HG02981 (cell line): Measurements from ENCODE around the gene ANKRD24.
"Not testable (repeated sequence)": the region's sequence is repeated elsewhere in the genome, so short reads cannot be mapped to it uniquely, and the experiment has no call there.

ENCODE experiments used
- ATAC-seq: cut with Tn5 transposase; IDR thresholded peaks from one replicate; pipeline ENCODE4 v1.9.1; 2021; ENCODE audit warnings: mild to moderate bottlenecking, moderate library complexity; ENCODE audit not compliant: unreplicated experiment

The ANKRD24 gene

DNA sequence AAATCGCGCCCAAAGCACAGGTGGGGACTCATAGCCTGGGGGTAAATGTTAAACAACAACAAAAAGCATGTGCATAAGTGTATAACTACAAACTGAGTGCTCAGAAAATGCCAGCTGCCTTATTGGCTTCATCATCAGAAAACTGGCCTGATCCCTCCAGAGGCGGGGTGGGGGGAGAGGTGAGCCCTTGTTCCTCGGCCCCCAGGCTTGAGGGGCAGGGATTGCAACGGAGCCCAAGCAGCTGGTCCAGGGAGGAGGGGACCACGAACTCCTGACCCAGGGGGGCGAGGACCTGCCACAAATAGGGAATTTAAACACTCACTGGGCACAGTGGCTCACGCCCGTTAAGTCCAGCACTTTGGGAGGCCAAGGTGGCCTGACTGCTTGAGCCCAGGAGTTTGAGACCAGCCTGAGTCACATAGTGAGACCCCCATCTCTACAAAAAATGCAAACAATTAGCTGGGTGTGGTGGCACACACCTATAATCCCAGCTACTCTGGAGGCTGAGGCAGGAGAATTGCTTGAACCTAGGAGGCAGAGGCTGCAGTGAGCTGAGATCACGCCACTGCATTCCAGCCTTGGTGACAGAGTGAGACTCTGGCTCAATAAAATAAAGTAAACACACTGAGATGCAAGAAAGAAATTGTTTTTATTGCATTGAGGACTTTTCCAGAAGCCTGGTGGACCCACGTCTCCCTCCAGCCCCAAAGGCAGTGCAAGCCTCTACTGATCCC, 8.8 kb upstream of the ANKRD24 start:
- no peak for ATAC-seq

DNA sequence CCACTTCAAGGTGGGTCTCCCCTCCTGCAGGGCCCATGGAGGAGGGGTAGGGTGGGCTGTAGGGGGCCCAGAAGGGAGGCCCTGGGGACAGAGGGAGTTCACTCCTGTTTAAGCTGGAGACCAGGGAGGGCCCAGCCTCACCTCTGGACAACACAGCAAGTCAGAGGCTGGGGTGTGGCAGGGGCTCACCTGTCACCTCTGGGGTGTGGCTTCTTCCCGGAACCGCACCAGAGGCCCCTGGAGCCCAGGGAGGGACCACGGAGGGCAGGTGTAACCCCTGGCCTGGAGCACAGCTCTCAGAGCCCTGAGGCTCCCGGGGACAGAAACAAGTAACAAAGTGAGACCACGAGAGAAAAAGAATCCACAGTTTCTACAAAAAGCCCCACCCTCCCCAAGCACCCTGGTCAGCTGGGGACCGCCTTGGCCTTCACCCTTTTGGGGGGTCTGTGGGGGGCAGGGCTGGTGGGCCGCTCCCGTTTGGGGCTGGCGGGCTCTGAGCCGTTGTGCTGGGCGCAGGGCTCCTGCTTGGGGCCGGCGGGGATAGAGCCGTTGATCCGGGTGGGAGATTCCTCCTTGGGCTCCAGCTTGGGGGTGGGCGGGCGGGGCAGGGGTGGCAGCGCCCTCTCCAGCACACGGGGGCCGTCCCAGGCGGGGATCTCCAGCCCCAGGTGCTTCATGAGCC, 8.1 kb upstream of the ANKRD24 start:
- ATAC-seq, result no peak

DNA sequence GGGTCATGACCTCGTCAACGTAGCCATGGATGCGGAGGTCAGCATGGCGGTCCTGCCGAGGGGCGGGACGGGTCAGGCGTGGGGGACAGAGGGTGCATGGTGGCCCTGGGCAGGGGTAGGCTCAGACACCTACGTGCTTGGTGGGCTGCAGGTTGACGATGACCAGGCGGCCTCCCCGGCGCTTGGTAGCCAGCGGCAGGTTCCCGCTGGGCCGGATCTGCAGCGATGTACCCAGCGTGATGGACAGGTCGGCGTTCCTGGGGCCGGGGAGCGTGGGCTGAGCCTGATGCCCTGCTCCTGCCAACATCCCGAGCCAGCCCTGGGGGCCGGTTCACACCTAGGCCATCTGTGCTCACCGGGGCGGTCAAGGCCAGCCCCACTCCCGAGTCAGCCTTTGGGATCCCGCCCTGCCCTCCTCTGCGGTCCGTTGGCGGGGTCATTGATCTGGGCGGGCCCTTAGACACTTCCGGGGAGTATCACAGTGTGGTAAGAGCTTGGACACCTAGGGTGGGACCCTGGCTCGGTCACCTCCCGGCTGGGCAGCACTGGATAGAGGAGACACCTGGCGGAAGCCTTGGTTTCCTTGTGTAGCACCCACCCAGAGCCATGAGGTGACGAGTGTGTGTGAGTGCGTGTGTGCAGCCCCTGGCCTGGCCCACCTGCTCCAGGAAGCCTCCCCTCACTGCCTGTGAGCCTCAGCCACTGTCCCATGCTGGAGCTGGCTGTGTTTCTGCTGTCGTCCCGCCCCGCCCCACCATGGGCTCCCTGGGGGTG, 7.4 kb upstream of the ANKRD24 start:
- no peak for ATAC-seq

DNA sequence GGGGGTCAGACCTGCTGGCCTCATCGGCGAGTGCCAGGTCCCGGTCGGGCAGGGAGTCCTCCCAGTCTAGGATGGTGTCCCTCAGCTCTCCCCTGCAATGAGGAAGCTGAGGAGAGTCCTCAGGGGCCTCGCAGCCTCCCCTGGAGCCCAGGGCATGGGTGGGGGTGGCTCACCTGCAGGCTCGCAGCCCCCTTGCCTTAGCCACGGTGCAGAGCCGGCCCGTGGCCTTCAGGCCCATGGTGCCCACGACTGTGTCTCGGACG, 6.9 kb upstream of the ANKRD24 start:
- no peak for ATAC-seq

DNA sequence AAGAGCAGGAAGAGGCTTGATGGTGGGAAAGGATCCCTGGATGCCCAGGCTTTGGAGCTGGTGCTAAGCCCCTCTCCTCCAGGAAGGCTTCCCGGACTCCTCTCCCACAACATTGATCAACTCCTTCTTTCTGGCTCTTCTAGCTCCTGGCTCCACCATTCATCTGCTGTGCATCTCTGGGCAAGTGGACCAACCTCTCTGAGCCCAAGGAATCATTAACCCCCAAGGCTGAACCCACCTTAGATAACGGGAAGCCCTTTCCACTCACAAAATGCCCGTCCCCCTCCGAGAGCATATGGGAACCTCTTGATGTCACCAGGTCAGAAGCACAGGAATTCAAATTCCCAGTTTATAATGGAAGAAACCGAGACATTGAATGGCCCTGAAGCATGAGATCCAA, 5.3 kb upstream of the ANKRD24 start:
- no peak for ATAC-seq

DNA sequence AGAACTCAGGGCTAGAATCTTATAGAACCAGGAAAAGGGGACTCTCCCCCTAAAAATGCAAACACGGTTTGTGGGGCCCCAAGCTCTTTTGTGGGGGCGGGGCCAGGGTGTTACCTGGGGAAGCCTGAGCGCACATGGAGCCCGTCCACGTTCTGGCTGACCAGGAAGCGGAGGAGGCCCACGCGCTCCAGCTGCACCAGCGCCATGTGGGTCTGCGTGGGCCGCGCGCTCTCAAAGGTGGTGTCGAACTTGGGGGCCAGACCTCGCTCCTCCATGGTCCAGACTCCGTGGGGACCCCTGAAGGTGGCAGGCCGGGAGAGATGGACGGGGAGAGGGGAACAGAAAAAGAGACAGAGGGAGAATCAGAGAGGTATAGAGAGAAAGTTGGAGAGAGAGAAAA, 3.5 kb upstream of the ANKRD24 start:
- no peak for ATAC-seq

DNA sequence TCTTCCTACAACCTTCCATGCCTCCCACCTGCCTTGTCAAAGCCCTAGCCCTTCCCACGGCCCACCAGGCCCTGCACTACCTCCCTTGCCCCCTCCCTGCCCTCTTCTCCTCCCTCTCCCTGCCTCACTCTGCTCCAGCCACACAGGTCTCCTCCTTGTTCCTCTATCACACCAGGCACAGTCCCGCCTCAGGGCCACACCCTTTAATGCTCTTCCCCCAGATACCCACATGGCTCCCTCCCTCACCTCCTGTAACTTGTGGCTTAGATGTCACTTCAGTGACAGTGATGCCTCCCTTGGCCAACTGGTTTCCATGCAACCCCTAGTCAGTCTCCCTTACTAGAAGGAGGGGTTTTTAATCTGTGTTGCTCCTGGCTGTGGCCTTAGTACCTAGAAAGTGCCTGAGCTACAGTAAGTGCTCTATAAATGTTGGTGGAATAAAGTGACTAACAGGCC, 1.4 kb upstream of the ANKRD24 start:
- no peak for ATAC-seq

DNA sequence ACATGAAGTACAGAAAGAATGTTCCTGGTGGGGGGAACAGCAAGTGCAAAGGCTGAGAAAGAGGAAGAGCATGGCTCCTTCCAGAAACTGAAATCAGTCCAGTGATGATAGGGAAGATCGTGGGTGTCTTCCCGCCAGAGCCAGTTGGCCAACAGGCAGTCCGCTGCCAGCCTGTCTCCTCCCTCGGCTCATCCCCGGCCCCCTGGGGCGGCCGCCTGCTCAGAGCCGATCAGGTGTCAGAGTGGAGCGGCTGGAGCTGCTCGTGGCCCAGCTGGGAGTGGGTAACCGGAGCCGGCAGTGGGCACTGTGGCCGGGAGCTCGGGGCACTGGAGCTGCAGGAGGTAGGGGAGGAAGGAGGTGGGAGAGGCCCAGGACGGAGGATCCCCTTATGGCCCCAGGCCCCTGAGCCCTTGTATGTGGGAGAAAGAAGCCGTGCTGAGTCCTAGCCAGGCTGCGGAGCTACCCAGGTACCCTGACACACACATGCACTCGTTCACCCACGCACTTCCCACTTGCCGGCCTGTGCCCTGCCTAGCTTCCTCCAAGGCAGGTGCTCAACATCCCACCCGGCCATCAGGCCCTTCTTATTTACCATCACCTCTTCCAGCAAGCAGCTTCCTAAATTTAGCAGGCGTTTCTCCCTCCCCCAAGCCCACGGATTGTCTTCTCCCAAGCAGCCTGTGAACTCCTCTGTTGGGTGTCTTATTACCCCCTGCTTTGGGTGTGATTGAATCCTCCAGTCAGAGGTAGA, 1.7 kb downstream of the ANKRD24 start:
- ATAC-seq, result no peak

DNA sequence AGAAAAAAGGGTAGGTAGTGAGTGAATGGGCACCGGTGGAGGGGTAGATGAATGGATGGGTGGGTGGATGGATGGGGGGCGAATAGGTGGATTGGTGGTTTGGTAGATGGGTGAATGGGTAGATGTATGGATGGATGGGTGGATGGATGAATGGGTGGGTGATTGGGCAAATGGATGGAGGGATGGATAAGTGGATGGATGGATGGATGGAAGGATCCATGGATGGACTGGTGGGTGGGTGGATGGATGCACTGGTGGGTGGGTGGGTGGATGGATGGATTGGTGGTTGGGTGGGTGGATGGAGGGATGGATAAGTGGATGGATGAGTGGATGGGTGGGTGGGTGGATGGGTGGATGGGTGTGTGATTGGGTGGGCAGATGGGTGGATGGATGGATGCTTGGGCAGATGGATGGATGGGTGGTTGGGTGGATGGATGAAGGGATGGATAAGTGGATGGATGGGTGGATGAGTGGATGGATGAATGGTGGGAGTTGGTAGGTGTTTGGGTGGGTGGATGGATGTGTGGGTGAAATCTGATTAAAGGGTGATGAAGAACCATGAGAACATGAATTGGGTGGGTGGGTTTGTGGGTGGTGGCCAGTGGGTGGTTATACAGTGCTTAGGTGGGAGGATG, 2.3 kb downstream of the ANKRD24 start:
- ATAC-seq, result no peak

DNA sequence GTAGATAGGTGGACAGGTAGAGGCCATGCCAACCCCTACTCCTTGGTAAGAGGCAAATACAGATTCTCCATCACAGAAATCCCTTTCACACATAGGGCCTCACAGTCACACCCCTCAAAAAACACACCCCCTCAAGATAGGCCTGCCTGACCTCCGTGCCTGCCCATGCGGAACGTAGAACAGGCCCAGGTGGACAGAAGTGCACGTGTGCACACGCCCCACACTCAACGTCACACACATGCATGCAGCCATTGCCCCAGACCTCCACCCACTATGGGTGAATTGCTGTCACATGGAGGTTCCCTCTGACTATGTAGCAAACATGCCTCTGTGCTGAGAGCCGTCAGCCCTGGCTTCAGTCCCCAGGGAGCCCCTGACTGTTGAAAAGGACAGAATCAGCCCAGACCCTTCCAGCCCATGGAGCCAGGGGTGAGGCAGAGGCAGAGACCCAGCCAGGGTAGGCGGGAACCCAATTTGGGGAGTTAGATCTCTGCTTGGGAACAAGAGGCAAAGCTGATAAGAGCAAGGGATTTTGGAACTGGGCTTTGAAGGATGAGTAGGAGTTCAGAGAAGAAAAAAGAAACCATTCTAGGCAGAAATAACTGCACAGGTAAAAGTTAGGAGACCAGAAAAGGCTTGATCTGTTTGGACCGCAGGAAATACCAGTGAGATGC, 3.1 kb downstream of the ANKRD24 start:
- no peak for ATAC-seq

DNA sequence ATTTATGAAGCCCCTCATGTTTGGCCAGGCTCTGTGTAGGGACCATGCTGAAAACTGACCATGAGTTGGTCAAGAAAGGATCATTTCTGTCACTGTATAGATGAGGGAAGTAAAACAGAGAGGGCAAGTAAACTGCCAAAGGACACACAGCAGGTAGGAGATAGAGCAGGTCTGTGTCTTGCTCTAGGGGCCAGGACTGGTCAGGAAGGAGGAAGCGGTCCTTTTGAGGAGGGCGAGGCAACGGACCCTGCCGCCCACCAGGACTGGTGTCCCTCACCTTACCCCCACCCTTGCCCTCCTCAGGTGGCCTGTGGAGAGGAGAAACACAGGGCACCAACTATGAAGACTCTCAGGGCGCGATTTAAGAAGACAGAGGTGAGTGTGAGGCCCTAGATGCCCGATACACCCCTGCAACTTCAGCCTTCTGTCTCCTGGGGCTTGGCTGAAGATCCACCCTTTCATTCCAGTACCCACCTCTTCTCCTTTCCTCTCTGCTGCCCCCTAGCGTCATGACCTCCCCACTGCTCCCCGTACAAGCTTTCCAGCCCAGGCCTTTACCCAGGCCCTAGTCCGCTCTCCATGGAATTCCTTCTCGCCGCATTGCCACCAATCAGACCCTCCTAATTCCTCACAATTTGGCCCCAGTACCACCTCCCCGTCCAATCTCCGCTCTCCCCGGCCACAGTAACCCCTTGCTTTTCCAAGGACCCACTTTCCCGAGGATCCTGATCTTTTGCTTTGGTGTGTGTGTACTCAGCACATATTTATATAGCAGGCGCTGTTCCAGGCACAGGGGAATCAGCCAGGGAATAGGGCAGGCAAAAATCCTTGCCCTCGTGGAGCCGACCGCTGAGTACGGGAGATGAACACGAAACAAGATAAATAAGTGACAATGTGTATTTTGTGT, 3.9 kb downstream of the ANKRD24 start:
- ATAC-seq, result no peak

DNA sequence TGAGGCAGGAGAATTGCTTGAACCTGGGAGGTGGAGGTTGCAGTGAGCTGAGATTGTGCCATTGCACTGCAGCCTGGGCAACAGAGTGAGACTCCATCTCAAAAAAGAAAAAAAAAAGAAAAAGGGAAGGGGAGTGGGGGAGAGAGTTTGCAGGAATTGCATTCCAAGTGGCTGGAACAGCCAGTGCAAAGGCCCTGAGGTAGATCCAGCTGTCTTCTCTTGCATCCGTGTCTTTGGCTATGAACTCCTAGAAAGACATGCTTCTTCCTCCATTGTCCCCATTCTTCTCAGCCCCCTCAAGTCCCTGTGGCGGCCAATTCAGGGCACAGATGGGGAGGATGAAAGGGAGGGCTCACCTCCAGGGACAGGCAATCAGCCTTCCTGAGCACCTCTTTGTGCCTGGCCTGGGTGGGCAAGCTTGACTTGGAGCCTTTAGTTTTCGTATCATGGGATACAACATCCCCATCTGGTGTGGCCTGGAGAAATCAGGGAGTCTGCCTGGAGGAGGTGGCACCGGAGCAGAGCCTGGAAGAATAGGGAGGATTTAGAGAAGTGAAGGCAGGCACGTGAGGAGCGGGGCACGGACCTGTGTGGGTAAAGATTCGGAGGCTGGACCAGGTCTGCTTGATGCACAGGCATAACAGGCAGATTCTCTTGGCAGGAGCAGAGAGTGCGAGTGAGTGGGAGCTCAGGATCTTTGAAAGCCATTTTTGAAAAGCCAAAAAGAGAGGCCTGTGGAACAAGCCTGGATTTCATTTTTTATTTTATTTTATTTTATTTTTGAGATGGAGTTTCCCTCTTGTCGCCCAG, 5.0 kb downstream of the ANKRD24 start:
- no peak for ATAC-seq

DNA sequence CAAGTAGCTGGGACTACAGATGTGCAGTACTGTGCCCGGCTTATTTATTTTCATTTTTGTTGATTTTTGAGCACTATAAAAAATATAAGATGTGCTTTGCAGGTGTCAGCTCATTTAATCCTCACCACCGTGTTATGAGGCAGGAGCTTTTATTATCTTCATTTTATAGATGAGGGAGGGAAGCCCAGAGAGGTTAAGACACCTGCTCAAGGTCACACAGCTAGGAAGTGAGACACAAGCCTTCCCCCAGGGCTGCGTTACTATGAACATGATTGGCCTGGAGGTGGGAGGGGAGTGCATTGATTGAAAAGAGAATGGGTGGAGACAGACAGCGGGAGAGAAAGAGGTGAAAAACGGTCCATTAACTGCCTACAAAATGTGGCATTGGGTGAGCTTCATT, 7.2 kb downstream of the ANKRD24 start:
- no peak for ATAC-seq

DNA sequence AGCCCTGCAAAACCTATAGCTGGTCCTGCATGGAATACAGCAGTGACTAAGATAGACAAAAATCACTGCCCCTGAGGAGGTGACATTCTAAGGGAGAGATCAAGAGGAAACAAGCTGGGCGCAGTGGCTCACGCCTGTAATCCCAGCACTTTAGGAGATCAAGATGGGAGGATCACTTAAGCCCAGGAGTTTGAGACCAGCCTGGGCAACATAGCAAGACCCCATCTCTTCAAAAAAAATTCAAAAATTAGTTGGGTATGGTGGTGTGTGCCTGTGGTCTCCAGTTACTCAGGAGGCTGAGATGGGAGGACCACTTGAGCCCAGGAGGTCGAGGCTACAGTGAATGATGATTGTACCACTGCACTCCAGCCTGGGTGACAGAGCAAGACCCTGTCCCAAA, 10.0 kb downstream of the ANKRD24 start:
- not testable (repeated sequence) for ATAC-seq

DNA sequence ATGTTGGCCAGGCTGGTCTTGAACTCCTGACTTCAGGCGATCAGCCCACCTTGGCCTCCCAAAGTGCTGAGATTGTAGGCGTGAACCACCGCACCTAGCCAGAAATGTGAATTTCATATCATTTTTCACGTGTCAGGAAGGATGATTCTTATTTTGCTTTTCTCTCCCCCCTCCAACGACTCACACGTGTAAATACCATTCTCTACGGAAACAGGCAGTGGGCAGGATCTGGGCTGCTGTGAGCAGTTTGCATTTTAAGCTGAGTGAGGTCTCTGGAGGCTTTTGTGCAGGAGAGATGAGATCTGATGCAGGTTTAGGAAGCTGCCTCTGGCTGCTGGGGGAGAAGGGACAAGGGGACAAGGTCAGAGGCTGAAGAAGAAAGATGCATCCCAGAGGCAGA, 11.9 kb downstream of the ANKRD24 start:
- no peak for ATAC-seq

DNA sequence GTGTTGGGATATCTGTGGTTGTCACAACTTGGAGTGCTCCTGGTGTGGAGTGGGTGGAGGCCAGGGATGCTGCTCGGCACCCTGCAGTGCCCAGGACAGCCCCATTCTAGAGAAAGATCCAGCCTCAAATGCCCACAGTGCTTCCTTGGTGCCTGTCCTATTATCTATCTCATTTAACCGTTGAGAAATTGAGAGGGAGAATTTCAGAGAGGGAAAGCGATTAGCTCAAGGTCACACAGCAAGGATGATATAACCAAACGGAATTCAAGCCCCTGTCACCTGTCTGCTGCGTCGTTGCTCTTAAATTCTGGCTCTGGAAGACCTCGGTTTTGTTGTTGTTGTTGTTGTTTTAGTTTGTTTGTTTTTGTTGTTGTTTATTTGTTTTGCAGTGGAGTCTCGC, 13.5 kb downstream of the ANKRD24 start:
- no peak for ATAC-seq

DNA sequence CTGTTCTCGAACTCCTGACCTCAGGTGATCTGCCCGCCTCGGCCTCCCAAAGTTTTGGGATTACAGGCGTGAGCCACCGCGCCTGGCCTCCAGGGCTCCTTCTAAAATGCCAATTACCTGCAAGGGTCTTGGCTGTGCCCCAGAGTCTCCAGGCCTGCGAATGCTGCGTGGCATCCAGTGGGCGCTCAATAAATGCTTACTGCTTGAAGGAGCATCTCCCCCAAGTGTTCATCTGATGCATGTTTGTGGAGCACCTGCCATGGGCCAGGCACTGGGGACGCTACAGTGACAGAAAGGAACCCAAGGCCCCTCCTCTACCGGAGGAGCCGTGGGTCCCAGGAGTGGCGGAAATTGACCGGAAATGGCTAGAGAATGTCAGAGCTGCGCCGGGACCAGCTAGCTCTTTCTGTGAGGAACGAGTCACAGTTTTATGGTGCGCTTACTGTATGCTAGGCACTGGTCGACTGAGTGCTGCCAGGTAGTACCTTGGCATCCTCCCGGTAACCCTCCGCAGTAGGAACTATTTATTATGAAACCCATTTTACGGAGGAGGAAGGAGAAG, 14.2 kb downstream of the ANKRD24 start:
- no peak for ATAC-seq

DNA sequence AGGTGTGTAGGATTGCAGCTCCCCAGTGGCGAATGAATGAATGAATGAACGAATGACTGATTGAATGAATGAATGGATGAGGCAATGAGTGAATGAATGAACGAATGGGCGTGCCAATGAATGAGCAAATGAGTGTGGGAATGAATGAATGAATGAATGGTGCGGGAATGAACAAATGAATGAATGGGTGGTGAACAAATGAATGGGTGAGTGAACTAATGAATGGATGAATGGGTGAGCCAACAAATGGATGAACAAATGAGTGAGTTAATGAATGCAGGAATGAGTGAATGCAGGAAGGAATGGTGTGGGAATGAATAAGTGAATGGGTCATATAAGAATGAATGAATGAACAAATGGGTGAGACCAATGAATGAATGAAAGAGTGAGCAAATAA, 14.7 kb downstream of the ANKRD24 start:
- no peak for ATAC-seq
